Measurements from ENCODE around the gene PRDM16.

PRDM16 gene

GRCh38 chr1:3357526-3358297, 288.7 kb downstream of the PRDM16 start:
- Mint-ChIP-seq H3K4me1 (no peaks in the 10 kb centered on the region), H3K36me3 (no peaks in the 10 kb centered on the region), H3K27ac (no peak overlapping the region), H3K27me3 (peaks cover 52% of the 10 kb centered on the region), H3K4me3 (no peak overlapping the region), H3K9me3 (no peaks in the 10 kb centered on the region)
- ATAC-seq = no peak

GRCh38 chr1:3359351-3359750, 290.3 kb downstream of the PRDM16 start:
- H3K27me3 Mint-ChIP-seq = peaks cover 40% of the 10 kb centered on the region
- H3K36me3 Mint-ChIP-seq = no peaks in the 10 kb centered on the region
- H3K9me3 Mint-ChIP-seq = no peaks in the 10 kb centered on the region
- no peak for ATAC-seq
- H3K4me1 Mint-ChIP-seq = no peaks in the 10 kb centered on the region
- H3K4me3 Mint-ChIP-seq = no peak overlapping the region
- no peak overlapping the region for H3K27ac Mint-ChIP-seq

- no peaks in the 10 kb centered on the region for H3K36me3 Mint-ChIP-seq
- H3K4me3 Mint-ChIP-seq = no peak overlapping the region
- no peaks in the 10 kb centered on the region for H3K9me3 Mint-ChIP-seq
- ATAC-seq = no peak
- H3K4me1 Mint-ChIP-seq = no peaks in the 10 kb centered on the region
- no peak overlapping the region for H3K27ac Mint-ChIP-seq
- H3K27me3 Mint-ChIP-seq = peaks cover 35% of the 10 kb centered on the region
These were observed 290.9 kb downstream of the PRDM16 start for GRCh38 chr1:3359756-3360440.

- Mint-ChIP-seq H3K36me3 (no peaks in the 10 kb centered on the region), H3K9me3 (no peaks in the 10 kb centered on the region), H3K27me3 (peaks cover 30% of the 10 kb centered on the region), H3K4me3 (no peak overlapping the region), H3K4me1 (no peaks in the 10 kb centered on the region), H3K27ac (no peak overlapping the region)
- ATAC-seq = no peak
These were observed 291.7 kb downstream of the PRDM16 start for GRCh38 chr1:3360646-3361257.

- peaks cover 24% of the 10 kb centered on the region for H3K27me3 Mint-ChIP-seq
- no peak overlapping the region for H3K4me3 Mint-ChIP-seq
- H3K36me3 Mint-ChIP-seq = no peaks in the 10 kb centered on the region
- no peak for ATAC-seq
- no peak overlapping the region for H3K27ac Mint-ChIP-seq
- no peaks in the 10 kb centered on the region for H3K9me3 Mint-ChIP-seq
- H3K4me1 Mint-ChIP-seq = no peaks in the 10 kb centered on the region
These were observed 294.0 kb downstream of the PRDM16 start for GRCh38 chr1:3363023-3363422.

- peaks cover 19% of the 10 kb centered on the region for H3K27me3 Mint-ChIP-seq
- ATAC-seq = no peak
- H3K36me3 Mint-ChIP-seq = no peaks in the 10 kb centered on the region
- no peak overlapping the region for H3K4me3 Mint-ChIP-seq
- no peaks in the 10 kb centered on the region for H3K9me3 Mint-ChIP-seq
- H3K4me1 Mint-ChIP-seq = no peaks in the 10 kb centered on the region
- no peak overlapping the region for H3K27ac Mint-ChIP-seq
These were observed 294.8 kb downstream of the PRDM16 start for GRCh38 chr1:3363756-3364155.

GRCh38 chr1:3364551-3364950, 295.5 kb downstream of the PRDM16 start:
- H3K27ac Mint-ChIP-seq = no peak overlapping the region
- H3K9me3 Mint-ChIP-seq = no peaks in the 10 kb centered on the region
- ATAC-seq = no peak
- peaks cover 19% of the 10 kb centered on the region for H3K27me3 Mint-ChIP-seq
- H3K4me3 Mint-ChIP-seq = no peak overlapping the region
- H3K36me3 Mint-ChIP-seq = no peaks in the 10 kb centered on the region
- H3K4me1 Mint-ChIP-seq = no peaks in the 10 kb centered on the region

GRCh38 chr1:3364983-3365382, 296.0 kb downstream of the PRDM16 start:
- Mint-ChIP-seq H3K4me1 (no peaks in the 10 kb centered on the region), H3K36me3 (no peaks in the 10 kb centered on the region), H3K9me3 (no peaks in the 10 kb centered on the region), H3K27ac (no peak overlapping the region), H3K27me3 (peaks cover 19% of the 10 kb centered on the region), H3K4me3 (no peak overlapping the region)
- ATAC-seq = no peak

- ATAC-seq = no peak
- Mint-ChIP-seq H3K9me3 (peaks cover under 1% of the 10 kb centered on the region), H3K27ac (no peak overlapping the region), H3K27me3 (peaks cover 19% of the 10 kb centered on the region), H3K36me3 (no peaks in the 10 kb centered on the region), H3K4me1 (no peaks in the 10 kb centered on the region), H3K4me3 (no peak overlapping the region)
These were observed 296.6 kb downstream of the PRDM16 start for GRCh38 chr1:3365523-3366125.

- Mint-ChIP-seq H3K4me1 (no peaks in the 10 kb centered on the region), H3K27me3 (peaks cover 21% of the 10 kb centered on the region), H3K9me3 (peaks cover 8% of the 10 kb centered on the region), H3K4me3 (no peak overlapping the region), H3K36me3 (no peaks in the 10 kb centered on the region), H3K27ac (no peak overlapping the region)
- no peak for ATAC-seq
These were observed 297.4 kb downstream of the PRDM16 start for GRCh38 chr1:3366126-3367051.

GRCh38 chr1:3367376-3367775, 298.4 kb downstream of the PRDM16 start:
- Mint-ChIP-seq H3K36me3 (no peaks in the 10 kb centered on the region), H3K4me3 (no peak overlapping the region), H3K27me3 (peaks cover 16% of the 10 kb centered on the region), H3K4me1 (no peaks in the 10 kb centered on the region), H3K27ac (no peak overlapping the region), H3K9me3 (peaks cover 9% of the 10 kb centered on the region)
- ATAC-seq = no peak

- no peaks in the 10 kb centered on the region for H3K4me1 Mint-ChIP-seq
- no peak overlapping the region for H3K27ac Mint-ChIP-seq
- H3K27me3 Mint-ChIP-seq = peaks cover 13% of the 10 kb centered on the region
- H3K36me3 Mint-ChIP-seq = no peaks in the 10 kb centered on the region
- peaks cover 9% of the 10 kb centered on the region for H3K9me3 Mint-ChIP-seq
- H3K4me3 Mint-ChIP-seq = no peak overlapping the region
- ATAC-seq = no peak
These were observed 299.1 kb downstream of the PRDM16 start for GRCh38 chr1:3368059-3368458.

- no peaks in the 10 kb centered on the region for H3K4me1 Mint-ChIP-seq
- H3K27me3 Mint-ChIP-seq = peaks cover 13% of the 10 kb centered on the region
- H3K9me3 Mint-ChIP-seq = peaks cover 9% of the 10 kb centered on the region
- no peak overlapping the region for H3K27ac Mint-ChIP-seq
- ATAC-seq = no peak
- H3K4me3 Mint-ChIP-seq = no peak overlapping the region
- H3K36me3 Mint-ChIP-seq = no peaks in the 10 kb centered on the region
These were observed 299.9 kb downstream of the PRDM16 start for GRCh38 chr1:3368711-3369445.

- peaks cover 13% of the 10 kb centered on the region for H3K27me3 Mint-ChIP-seq
- no peaks in the 10 kb centered on the region for H3K36me3 Mint-ChIP-seq
- no peak overlapping the region for H3K4me3 Mint-ChIP-seq
- no peaks in the 10 kb centered on the region for H3K4me1 Mint-ChIP-seq
- H3K9me3 Mint-ChIP-seq = peaks cover 9% of the 10 kb centered on the region
- no peak for ATAC-seq
- no peak overlapping the region for H3K27ac Mint-ChIP-seq
These were observed 300.6 kb downstream of the PRDM16 start for GRCh38 chr1:3369446-3370076.

All from stimulated activated memory B cell treated with anti-CD40 and anti-IgM and Interleukin-4, amounts not matched to agents 10 μg/mL and 1 μg/mL and 100 μg/mL, for 72 hours (primary cell).